GM23338 (cell line): ENCODE measurements around the gene NPDC1.

Experiments used
- CREB1 ChIP-seq: fragments of 250-450 bp; sonication (Bioruptor Pico); IDR thresholded peaks from 2 replicates; pipeline ENCODE4 v1.5.0; 2020; ENCODE audit warnings: low read depth, mild to moderate bottlenecking, moderate library complexity
- CTCF ChIP-seq, 2 experiments: fragments of 200-600 bp in 1 of 2; sonication (generic) in 1 of 2; conservative IDR thresholded peaks; 2 replicates each; pipeline versions ENCODE4 v1.5.1 to v1.6.1; 2016 to 2017; ENCODE audit warnings: antibody characterized with exemption in 2 of 2, low read depth in 2 of 2, mild to moderate bottlenecking in 2 of 2, moderate library complexity in 1 of 2
- ETS1 ChIP-seq: IDR thresholded peaks from 2 replicates; pipeline ENCODE4 v1.6.1; 2016; ENCODE audit warnings: antibody characterized with exemption
- EZH2 ChIP-seq: fragments of 200-600 bp; sonication (generic); IDR thresholded peaks from one replicate; pipeline ENCODE4 v1.8.0; 2017; ENCODE audit warnings: antibody characterized with exemption, mild to moderate bottlenecking, low read depth; ENCODE audit not compliant: unreplicated experiment
- EZH2phosphoT487 ChIP-seq: fragments of 200-600 bp; sonication (generic); IDR thresholded peaks from one replicate; pipeline ENCODE4 v1.8.1; 2018; ENCODE audit warnings: antibody characterized with exemption; ENCODE audit not compliant: unreplicated experiment
- POLR2AphosphoS5 ChIP-seq: IDR thresholded peaks from 2 replicates; pipeline ENCODE4 v1.6.1; 2016; ENCODE audit warnings: antibody characterized with exemption, low read depth
- REST ChIP-seq: IDR thresholded peaks from one replicate; pipeline ENCODE4 v1.6.1; 2018; ENCODE audit warnings: antibody characterized with exemption; ENCODE audit not compliant: unreplicated experiment

GRCh38 chr9:137056739-137057415 lies 10.9 kb upstream of the NPDC1 start:
- TF ChIP-seq EZH2phosphoT487 (no peak), POLR2AphosphoS5 (no peak), EZH2 (no peak), CTCF (conservative IDR thresholded peaks at IDR 0.05; ENCODE audit: low read depth in 2 of 2) (no peak), REST (no peak), CREB1 (no peak), ETS1 (no peak)
